Esophagus muscularis mucosa (tissue), 3 donors: ENCODE data around the gene NOL11.

Experiments
- CTCF ChIP-seq, 3 experiments: fragments of 200-600 bp in 2 of 3; fragments of 450-650 bp in 1 of 3; sonication (generic) in 2 of 3; IDR thresholded peaks; one replicate each; pipeline ENCODE4 v1.5.1; 2017 to 2019; ENCODE audit warnings: antibody characterized with exemption in 3 of 3, mild to moderate bottlenecking in 2 of 3, moderate library complexity in 1 of 3
- EP300 ChIP-seq: sonication (generic); formaldehyde crosslinking; IDR thresholded peaks from one replicate; pipeline ENCODE4 v1.6.1; 2017; ENCODE audit warnings: antibody characterized with exemption

- TF ChIP-seq EP300 (no peak), CTCF (IDR thresholded peaks at IDR 0.05) (no peak)
Observed at GRCh38 chr17:67742025-67742424, 24.3 kb downstream of the NOL11 start.
